SK-N-SH treated with all-trans-retinoic acid at 6 μM for 48 hours (cell line): ENCODE results near the gene IFT57.

Source experiments
- GLIS3 ChIP-seq: fragments of 250-450 bp; sonication (Bioruptor Pico); IDR thresholded peaks from 2 replicates; pipeline ENCODE4 v1.5.0; 2020; ENCODE audit warnings: mild to moderate bottlenecking, moderate library complexity
- SNAI2 ChIP-seq: fragments of 250-450 bp; sonication (Bioruptor Pico); IDR thresholded peaks from 2 replicates; pipeline ENCODE4 v1.5.0; 2020; ENCODE audit warnings: mild to moderate bottlenecking, moderate library complexity
- ZFP3 ChIP-seq: fragments of 250-450 bp; sonication (Bioruptor Pico); IDR thresholded peaks from 2 replicates; pipeline ENCODE4 v1.5.0; 2020; ENCODE audit warnings: mild to moderate bottlenecking, moderate library complexity
- TF ChIP-seq, protein P1 (sequence below): fragments of 250-450 bp; sonication (Bioruptor Pico); IDR thresholded peaks from 2 replicates; pipeline ENCODE4 v1.8.0; 2021; ENCODE audit warnings: low read depth, mild to moderate bottlenecking, moderate library complexity, borderline replicate concordance

DNA sequence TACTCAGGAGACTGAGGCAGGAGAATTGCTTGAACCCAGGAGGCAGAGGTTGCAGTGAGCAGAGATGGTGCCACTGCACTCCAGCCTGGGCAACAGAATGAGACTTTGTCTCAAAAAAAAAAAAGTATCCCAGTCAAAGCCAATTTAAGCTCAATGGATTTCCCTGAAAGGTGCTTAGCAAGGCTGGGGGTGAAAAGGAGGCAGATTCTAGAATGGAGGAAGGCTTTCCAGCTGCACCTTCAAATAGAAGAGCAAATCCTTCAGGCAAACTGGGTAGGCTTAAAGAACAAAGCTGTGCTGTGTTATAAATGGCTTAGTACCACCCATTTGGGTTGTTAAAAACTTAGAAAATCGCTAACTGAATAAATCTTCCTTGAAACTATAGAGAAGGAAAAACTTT, 3.0 kb upstream of the IFT57 start:
- TF ChIP-seq, protein P1, sequence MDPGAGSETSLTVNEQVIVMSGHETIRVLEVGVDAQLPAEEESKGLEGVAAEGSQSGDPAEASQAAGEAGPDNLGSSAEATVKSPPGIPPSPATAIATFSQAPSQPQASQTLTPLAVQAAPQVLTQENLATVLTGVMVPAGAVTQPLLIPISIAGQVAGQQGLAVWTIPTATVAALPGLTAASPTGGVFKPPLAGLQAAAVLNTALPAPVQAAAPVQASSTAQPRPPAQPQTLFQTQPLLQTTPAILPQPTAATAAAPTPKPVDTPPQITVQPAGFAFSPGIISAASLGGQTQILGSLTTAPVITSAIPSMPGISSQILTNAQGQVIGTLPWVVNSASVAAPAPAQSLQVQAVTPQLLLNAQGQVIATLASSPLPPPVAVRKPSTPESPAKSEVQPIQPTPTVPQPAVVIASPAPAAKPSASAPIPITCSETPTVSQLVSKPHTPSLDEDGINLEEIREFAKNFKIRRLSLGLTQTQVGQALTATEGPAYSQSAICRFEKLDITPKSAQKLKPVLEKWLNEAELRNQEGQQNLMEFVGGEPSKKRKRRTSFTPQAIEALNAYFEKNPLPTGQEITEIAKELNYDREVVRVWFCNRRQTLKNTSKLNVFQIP (CRISPR knock-in tag) = no peak
- TF ChIP-seq SNAI2 (CRISPR knock-in tag) = no peak
- TF ChIP-seq GLIS3 (CRISPR knock-in tag) = no peak
- no peak for TF ChIP-seq ZFP3 (CRISPR knock-in tag)
